GM12891 (cell line): ENCODE data around the gene ZNF207.
"Not testable (repeated sequence)": the region's sequence is repeated elsewhere in the genome, so short reads cannot be mapped to it uniquely, and the experiment has no call there.

Experiments used
- DNase-seq: peaks from one replicate; pipeline ENCODE4 v3.0.0; 2011; ENCODE audit warnings: low spot score; ENCODE audit not compliant: insufficient read length
- FAIRE-seq: peaks from 2 replicates; lab custom pipeline; 2011; peaks lifted over from hg19 to GRCh38; lab: Jason Lieb, UNC
- PAX5 ChIP-seq: IDR thresholded peaks from 2 replicates; pipeline ENCODE4 v1.6.1; 2011; ENCODE audit warnings: low read length, moderate library complexity, mild to moderate bottlenecking; ENCODE audit not compliant: insufficient read depth, severe bottlenecking
- POLR2A ChIP-seq: IDR thresholded peaks from 2 replicates; pipeline ENCODE4 v1.6.1; 2011; ENCODE audit warnings: low read depth, low read length, control low read depth
- POLR2AphosphoS5 ChIP-seq: IDR thresholded peaks from 2 replicates; pipeline ENCODE4 v1.6.1; 2011; ENCODE audit warnings: low read depth, low read length, control low read depth
- POU2F2 ChIP-seq: IDR thresholded peaks from 2 replicates; pipeline ENCODE4 v1.6.1; 2011; ENCODE audit warnings: low read depth, mild to moderate bottlenecking, control low read depth, low read length, moderate library complexity
- SPI1 ChIP-seq: IDR thresholded peaks from 2 replicates; pipeline ENCODE4 v1.6.1; 2011; ENCODE audit warnings: low read depth, low read length, control low read depth
- TAF1 ChIP-seq: IDR thresholded peaks from 2 replicates; pipeline ENCODE4 v1.6.1; 2011; ENCODE audit warnings: low read depth, low read length, control low read depth

Gene ZNF207

GRCh38 chr17:32385121-32385520, 35.2 kb downstream of the ZNF207 start:
- TF ChIP-seq POLR2A (no peak; the same call in 1 of the 2 replicates), POU2F2 (no peak), SPI1 (no peak), PAX5 (no peak), POLR2AphosphoS5 (no peak), TAF1 (no peak)
- FAIRE-seq (no peak), DNase-seq (no peak)

DNA sequence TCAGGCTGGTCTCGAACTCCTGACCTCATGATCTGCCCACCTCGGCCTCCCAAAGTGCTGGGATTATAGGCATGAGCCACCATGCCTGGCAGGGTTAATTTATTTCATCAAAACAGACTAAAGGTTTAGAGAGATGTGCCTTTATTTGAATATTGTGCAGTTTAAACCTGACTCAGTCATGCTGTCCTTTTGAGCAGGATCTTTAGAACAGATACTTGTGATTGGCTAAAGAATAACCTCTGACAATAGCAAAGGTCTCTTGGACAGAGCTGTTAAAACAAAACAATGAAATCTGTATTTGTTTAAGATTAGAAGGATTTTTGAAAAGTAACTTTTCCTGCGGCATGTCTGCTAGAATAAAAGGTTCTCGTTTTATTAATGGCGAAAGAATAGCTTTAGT, 36.0 kb downstream of the ZNF207 start:
- no peak for FAIRE-seq
- no peak for TF ChIP-seq TAF1
- no peak for TF ChIP-seq SPI1
- no peak for TF ChIP-seq PAX5
- TF ChIP-seq POU2F2, result no peak
- TF ChIP-seq POLR2A, result no peak
- no peak for TF ChIP-seq POLR2AphosphoS5
- DNase-seq, result no peak

DNA sequence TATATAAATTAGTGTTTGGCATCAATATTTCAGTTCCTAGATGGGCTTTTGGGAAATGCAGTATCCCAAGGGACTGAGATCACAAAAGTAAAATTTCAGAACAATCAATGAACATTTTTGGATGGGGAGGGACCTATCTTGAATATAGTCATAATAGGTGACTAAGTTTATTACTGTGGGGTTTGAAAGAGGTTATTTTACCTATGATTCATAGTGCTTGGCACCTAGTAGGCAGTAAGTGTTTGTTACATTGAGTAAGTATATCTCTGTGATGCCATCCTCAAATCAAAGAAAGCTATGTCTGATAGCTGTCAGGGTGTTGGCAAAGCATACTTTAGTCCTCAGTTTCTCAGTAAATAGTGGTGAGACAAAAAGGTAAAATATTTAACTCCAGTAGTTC, 36.9 kb downstream of the ZNF207 start:
- no peak for DNase-seq
- TF ChIP-seq PAX5, result no peak
- no peak for TF ChIP-seq POLR2AphosphoS5
- no peak for TF ChIP-seq POU2F2
- TF ChIP-seq TAF1, result no peak
- no peak for TF ChIP-seq SPI1
- TF ChIP-seq POLR2A, result no peak
- FAIRE-seq, result no peak

DNA sequence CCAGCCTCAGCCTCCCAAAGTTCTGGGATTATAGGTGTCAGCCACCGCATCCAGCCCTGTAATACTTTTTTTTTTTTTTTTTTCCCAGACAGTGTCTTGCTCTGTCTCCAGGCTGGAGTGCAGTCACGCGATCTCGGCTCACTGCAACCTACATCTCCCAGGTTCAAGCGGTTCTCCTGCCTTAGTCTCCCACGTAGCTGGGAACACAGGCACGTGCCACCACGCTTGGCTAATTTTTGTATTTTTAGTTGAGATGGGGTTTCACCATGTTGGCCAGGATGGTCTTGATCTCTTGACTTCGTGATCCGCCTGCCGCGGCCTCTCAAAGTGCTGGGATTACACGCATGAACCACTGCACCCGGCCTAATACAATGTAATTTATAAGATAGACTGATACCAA, 38.2 kb downstream of the ZNF207 start:
- FAIRE-seq, result not testable (repeated sequence)

DNA sequence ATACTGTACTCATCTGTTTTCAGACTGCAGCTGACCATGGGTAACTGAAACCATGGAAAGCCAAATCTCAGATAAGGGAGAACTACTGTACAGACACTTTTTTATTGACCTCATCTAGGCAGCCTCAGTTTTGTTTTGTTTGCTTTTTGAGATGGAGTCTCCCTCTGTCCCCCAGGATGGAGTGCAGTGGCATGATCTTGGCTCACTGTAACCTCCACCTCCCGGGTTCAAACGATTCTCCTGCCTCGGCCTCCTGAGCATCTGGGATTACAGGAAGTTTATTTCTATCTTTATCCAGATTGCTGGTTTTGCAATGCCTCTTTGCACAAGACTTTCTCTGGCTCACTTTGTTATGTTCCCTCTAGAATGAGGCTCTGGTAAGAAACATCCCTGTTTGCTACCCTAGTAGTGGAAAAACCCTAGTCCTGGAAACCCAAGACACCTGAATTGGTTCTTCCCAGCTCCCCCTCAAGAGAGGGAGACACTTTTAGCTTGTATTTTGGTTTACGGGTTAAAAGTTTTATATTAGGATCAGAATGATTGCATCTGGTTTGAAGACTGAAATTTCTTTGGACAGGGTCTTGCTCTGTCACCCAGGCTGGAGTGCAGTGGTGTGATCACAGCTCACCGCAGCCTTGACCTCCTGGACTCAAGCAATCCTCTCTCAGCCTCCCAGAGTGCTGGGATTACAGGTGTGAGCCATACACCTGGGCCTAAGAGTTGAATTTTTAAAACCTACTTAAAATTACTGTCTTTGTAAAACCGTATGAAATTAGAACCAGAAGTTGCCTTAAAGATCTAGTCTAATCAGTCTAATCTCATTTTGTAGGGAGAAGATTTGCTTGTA, 38.9 kb downstream of the ZNF207 start:
- TF ChIP-seq POLR2AphosphoS5 (no peak), TAF1 (no peak), POLR2A (no peak), SPI1 (no peak), PAX5 (no peak), POU2F2 (no peak)
- DNase-seq (no peak), FAIRE-seq (no peak)

More for the DNA sequence above, 38.2 kb downstream of the ZNF207 start:
- not testable (repeated sequence) for DNase-seq

DNA sequence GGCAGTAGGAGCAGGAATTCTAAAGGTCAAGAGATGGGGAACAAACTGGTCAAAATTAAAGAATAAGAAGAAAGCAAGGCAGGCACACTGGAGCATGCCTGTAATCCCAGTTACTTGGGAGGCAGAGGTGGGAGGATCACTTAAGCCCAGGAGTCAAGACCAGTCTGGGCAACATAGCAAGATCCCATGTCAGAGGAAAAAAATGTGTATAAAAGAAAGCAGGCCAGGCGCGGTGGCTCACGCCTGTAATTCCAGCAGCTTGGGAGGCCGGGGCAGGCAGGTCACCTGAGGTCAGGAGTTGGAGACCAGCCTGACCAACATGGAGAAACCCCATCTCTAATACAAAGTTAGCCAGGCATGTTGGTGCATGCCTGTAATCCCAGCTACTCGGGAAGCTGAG, 43.9 kb downstream of the ZNF207 start:
- no peak for TF ChIP-seq POU2F2
- no peak for TF ChIP-seq SPI1
- TF ChIP-seq POLR2AphosphoS5, result no peak
- no peak for TF ChIP-seq PAX5
- TF ChIP-seq TAF1, result no peak
- TF ChIP-seq POLR2A, result no peak
- FAIRE-seq (no peak), DNase-seq (no peak)

GRCh38 chr17:32396343-32396742, 46.4 kb downstream of the ZNF207 start:
- TF ChIP-seq PAX5, result no peak
- no peak for TF ChIP-seq POU2F2
- TF ChIP-seq TAF1, result no peak
- no peak for TF ChIP-seq POLR2AphosphoS5
- no peak for TF ChIP-seq POLR2A
- no peak for FAIRE-seq
- no peak for DNase-seq

DNA sequence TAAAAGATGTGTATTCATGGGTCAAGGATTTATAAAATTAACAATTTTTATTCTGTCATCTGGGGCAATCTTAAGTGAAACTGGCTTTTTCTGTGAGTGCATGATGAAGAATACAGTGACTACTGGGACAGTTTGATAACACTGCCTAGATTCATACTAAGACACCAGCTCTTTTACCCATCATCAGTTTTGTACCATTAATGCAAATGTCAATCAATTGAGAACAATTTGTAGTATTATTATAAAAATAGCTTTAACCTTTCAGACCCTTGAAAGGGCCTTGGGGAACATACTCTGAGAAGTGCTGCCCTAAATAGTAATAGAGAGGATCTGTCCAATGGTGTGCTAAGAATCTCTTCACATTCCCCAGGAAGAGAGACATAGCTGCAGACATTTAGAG, 49.0 kb downstream of the ZNF207 start:
- DNase-seq (no peak), FAIRE-seq (no peak)
- TF ChIP-seq POLR2AphosphoS5 (no peak), TAF1 (no peak), SPI1 (no peak), PAX5 (no peak)

GRCh38 chr17:32410085-32410484, 60.1 kb downstream of the ZNF207 start:
- DNase-seq, result not testable (repeated sequence)

DNA sequence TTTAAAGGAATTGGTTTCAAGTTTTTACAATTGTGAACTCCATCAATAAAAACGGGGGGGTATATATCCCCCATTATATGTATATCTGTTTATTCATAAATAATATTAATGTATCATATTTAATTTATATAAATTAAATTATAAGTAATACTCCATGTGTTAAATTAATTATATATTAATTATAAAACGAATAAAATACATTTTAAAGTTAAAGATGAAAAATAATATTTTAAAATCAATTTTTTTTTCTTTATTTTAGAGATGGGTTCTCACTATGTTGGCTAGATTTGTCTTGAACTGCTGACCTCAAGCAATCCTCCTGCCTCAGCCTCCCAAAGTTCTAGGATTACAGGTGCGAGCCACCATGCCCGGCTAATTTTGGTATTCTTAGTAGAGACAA, 76.9 kb downstream of the ZNF207 start:
- FAIRE-seq (no peak), DNase-seq (no peak)
- TF ChIP-seq POLR2A (no peak), TAF1 (no peak), SPI1 (no peak), POLR2AphosphoS5 (no peak), PAX5 (no peak), POU2F2 (no peak)

More at GRCh38 chr17:32410085-32410484, 60.1 kb downstream of the ZNF207 start:
- not testable (repeated sequence) for FAIRE-seq

- no peak for TF ChIP-seq PAX5
- TF ChIP-seq POLR2A, result no peak
- no peak for TF ChIP-seq SPI1
- no peak for TF ChIP-seq POLR2AphosphoS5
- TF ChIP-seq TAF1, result no peak
- no peak for TF ChIP-seq POU2F2
- FAIRE-seq, result no peak
- no peak for DNase-seq
Measured at GRCh38 chr17:32429598-32429997, 79.6 kb downstream of the ZNF207 start.
